Fibroblast of lung (primary cell): ENCODE measurements around the gene ZCCHC14.
"Not testable (repeated sequence)": the region's sequence is repeated elsewhere in the genome, so short reads cannot be mapped to it uniquely, and the experiment has no call there.

Source experiments
- CTCF ChIP-seq, 2 donors: IDR thresholded peaks in 1 of 2; conservative IDR thresholded peaks in 1 of 2; 1 replicate in 1 of 2; 2 replicates in 1 of 2; pipeline ENCODE4 v1.5.1; 2011 to 2012; ENCODE audit warnings: low read length in 2 of 2, control low read depth in 1 of 2, inconsistent platforms in 1 of 2, low read depth in 1 of 2, mild to moderate bottlenecking in 1 of 2
- EZH2 ChIP-seq: IDR thresholded peaks from 2 replicates; pipeline ENCODE4 v1.5.1; 2012; ENCODE audit warnings: low read length, control low read depth, mild to moderate bottlenecking; ENCODE audit errors: missing control alignments

- not testable (repeated sequence) for TF ChIP-seq CTCF (conservative IDR thresholded peaks at IDR 0.05 in 1 of 2, IDR thresholded peaks at IDR 0.05 in 1 of 2; ENCODE audit: low read depth in 1 of 2, low read length in 2 of 2); EZH2
Observed at GRCh38 chr16:87519170-87519569, 26.3 kb upstream of the ZCCHC14 start.
